ENCODE measurements around the gene GPR65.

GPR65 gene

GRCh38 chr14:88040146-88040545 lies 35.2 kb downstream of the GPR65 start:
- no peak for DNase-seq (ENCODE audit: low read depth)

DNA sequence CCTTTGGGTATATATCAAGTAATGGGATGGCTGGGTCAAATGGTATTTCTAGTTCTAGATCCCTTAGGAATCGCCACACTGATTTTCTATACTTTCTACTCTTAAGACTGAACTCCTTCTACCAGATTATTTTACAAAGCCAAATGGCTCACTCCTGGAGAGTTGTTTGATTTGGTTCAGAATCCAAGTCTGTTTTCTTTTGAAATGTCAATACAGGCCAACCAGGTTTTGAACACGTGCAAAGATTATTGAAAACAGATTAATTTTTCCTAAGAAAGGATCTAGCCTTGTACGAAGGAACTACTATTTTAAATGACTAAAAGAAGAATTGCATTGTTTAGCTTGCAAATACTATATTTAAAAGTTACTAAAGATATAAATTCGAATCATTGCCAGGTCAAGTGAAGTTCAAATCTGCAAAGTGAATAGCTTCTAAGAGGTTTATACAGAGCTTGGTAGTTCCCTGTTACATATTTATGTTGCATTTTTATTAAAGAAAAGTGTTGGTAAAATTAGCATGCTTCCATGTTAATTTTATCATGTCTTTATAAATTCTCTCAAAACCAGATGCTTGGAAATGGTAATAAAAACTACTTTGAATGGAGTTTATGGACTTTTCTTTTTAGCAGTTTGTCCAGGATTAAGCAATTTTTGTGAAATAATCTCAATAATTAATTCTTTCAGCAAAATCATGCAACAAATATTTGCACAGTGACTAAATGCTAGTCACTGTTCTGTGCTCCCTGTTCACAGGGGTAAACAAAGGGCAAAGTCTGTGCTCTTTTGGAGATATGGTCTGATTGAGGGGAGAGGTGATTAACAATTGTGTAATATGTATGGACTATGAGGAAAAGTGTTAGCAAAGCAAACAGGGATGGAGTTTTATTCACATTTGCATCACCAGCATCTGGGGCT lies 38.9 kb downstream of the GPR65 start:
- DNase-seq (ENCODE audit: low read depth): no peak

DNA sequence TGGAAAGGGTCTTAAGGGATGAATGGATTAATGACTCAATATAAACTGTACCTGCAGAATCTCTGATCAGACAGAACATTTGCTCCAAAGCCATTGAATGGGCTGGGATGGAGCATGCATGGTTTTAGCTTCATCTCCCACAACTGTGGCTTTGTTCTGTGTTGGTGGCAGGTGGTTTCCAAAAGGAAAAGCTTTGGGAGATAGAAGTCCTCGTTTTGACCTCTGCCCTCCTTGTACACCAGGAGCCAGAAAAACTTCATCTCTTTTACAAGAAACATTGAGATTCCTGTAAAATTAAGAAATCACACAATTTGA lies 39.5 kb downstream of the GPR65 start:
- no peak for DNase-seq (ENCODE audit: low read depth)

- no peak for DNase-seq (ENCODE audit: low read depth)
Measured at GRCh38 chr14:88044776-88045446, 40.0 kb downstream of the GPR65 start.

DNA sequence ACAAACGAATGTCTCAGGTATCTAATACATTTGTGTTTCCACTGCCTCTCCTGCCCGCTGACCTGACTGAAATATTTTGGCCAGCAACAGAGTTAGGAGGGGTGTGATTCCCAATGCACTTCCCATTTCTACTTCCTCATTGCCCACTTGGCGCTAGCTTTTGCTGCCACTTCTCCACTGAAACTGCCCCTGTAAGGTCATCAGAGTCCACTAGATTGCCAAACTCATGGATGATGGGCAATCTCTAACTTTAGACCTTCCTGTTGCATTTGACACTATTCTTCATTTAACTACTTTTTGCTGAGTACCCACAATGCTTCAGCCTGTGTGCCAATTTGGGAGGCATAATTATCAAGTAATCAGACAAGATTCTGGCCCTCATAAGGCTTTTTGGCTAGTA lies 40.8 kb downstream of the GPR65 start:
- DNase-seq (ENCODE audit: low read depth): no peak

DNA sequence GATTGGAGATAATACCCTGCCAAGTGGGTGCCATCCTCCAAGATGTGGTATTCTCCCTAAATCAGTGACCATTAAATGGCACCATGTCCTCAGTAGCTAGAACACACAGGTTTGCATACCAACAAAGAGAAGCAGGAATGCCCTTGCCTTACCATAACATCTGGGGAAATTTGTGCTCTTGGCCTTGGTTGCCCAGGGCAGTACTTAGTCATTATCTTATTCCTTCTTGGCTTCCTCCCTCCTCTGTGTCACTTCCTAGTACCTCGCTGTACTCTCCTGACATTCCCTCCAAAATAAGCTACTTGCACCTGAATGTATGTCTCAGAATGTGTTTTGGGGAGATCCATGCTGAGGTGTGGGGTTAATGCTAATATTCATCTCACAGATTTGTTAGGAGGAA lies 43.4 kb downstream of the GPR65 start:
- DNase-seq (ENCODE audit: low read depth): no peak

GRCh38 chr14:88049266-88049665 lies 44.3 kb downstream of the GPR65 start:
- DNase-seq (ENCODE audit: low read depth): no peak

- no peak for DNase-seq (ENCODE audit: low read depth)
Measured at GRCh38 chr14:88049936-88050335, 45.0 kb downstream of the GPR65 start.

GRCh38 chr14:88060576-88060975 lies 55.6 kb downstream of the GPR65 start:
- DNase-seq (ENCODE audit: low read depth): no peak

- no peak for DNase-seq (ENCODE audit: low read depth)
Measured at GRCh38 chr14:88063811-88064210, 58.9 kb downstream of the GPR65 start.
